HG03025 (cell line): ENCODE results near the gene ERGIC3.

Experiments used
- ATAC-seq: cut with Tn5 transposase; IDR thresholded peaks from one replicate; pipeline ENCODE4 v1.9.1; 2021; ENCODE audit warnings: mild to moderate bottlenecking, moderate library complexity; ENCODE audit not compliant: unreplicated experiment, low FRiP score

ERGIC3 gene

GRCh38 chr20:35592339-35592974 is 50.6 kb downstream of the ERGIC3 start:
- ATAC-seq: no peak

- ATAC-seq: no peak
Observed at GRCh38 chr20:35595456-35595855, 53.6 kb downstream of the ERGIC3 start.

GRCh38 chr20:35595901-35596300 is 54.0 kb downstream of the ERGIC3 start:
- no peak for ATAC-seq

GRCh38 chr20:35597186-35597585 is 55.3 kb downstream of the ERGIC3 start:
- no peak for ATAC-seq

- no peak for ATAC-seq
Observed at GRCh38 chr20:35598476-35598875, 56.6 kb downstream of the ERGIC3 start.

GRCh38 chr20:35598899-35599775 is 57.3 kb downstream of the ERGIC3 start:
- ATAC-seq: no peak

DNA sequence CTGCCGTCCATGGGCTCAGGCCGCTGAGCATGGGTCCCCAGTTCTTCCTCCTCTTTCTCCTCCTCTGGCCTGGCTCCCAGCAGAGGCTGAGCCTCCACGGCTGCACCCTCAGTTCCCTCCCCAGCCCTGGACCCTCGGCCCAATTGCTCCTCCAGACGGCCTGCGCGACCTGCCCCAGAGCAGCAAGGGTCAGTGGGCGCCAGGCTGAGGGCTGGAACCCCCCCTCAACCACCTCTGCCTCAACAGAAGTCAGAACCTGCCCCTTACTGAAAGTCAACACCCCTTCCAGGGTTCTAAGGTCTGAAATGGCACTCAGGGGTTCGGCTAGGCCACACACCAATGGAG is 57.9 kb downstream of the ERGIC3 start:
- ATAC-seq: no peak

GRCh38 chr20:35600176-35600992 is 58.5 kb downstream of the ERGIC3 start:
- no peak for ATAC-seq

DNA sequence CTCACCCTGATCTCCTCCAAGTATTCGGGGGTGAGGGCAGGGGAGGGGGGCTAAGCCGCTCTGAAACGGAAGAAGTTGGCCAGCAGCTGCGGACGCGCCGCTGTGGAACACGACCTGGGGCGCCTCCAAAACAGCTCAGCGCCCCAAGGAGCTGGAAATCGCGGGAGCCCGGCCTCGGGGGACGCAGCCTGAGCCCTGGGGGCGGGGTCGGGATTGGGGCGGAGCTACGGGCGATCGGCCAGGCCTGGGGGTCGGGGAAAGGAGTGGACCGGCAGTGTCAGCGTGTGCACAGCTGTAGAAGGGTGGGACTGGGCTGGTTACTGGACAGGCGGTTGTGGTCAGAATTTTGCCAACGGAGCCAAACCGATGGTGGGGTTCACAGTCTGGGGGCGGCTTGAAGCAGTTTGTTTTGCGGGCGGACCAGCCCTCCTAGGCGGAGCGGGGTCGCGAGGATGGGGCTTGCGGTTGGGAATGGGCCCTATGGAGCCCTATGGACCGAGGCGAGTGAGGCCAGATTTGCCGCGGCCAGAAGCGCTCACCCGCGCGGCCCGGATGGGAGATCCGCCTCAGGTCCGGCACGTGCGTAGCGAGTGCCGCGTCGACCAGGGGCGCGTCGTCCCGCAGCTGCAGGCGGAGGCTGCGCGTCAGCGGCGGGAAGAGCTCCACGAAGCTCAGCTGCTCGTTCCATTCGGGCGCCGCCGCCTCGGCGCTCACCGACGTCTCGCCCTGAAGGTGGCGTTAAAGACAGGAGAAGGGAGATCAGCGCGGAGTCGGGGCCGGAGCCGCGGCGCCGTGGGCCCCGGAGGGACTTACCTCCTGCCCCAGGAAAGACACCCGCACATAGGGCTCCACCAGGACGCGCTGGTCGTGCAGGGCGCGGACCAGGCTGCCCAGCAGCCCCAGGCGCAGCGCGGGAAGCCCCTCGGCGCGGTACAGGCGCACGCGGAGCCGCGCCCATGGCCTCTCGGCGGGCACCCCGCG is 59.4 kb downstream of the ERGIC3 start:
- ATAC-seq: no peak

DNA sequence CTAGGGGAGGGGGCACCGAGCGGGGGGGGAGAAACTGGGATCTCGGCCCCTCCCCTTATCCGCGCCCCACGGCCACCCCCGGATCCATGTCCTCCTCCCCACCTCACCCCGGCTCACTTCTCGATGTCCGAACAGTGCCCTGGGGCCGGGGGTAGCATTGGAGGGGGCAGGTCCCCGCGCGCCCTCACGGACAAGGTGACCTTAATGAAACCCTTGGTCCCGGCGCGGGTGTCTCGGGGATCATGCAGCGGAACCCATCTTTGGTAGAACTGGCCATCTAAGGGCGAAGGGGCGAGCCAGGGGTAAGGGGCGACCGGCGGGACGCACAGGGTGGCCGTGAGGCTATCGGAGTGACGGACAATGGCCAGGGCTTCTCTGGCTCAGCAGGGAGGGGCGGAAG is 60.1 kb downstream of the ERGIC3 start:
- no peak for ATAC-seq

DNA sequence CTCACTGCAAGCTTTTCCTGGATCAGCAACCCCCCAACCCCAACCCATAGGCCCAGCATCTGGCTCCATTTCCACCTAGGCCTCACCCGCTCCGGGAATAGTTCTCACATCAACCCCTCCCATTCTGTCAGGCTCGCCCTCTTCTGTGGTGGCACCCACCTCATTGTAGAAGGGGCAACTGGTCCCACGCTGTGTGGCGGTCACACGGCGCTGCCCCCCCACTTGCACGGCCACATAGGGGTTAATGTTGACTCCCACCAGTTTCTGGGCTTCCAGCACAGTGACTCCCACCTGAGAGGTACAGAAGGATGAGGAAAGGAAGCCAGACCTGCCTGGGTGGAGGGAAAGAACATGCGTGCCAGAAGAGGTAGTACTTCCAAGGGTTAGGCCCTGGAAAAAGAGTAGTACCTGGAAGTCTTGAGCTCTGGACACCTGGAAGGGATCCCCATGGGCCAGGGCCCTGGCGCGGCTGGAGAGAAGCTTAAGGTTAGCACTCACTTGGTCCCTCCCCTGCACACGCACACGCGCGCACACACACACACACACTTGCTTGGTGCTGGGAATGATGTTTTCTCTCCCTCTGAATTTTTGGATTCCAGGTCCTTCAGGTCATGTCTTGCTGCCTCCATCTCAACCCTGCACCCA is 61.1 kb downstream of the ERGIC3 start:
- no peak for ATAC-seq

DNA sequence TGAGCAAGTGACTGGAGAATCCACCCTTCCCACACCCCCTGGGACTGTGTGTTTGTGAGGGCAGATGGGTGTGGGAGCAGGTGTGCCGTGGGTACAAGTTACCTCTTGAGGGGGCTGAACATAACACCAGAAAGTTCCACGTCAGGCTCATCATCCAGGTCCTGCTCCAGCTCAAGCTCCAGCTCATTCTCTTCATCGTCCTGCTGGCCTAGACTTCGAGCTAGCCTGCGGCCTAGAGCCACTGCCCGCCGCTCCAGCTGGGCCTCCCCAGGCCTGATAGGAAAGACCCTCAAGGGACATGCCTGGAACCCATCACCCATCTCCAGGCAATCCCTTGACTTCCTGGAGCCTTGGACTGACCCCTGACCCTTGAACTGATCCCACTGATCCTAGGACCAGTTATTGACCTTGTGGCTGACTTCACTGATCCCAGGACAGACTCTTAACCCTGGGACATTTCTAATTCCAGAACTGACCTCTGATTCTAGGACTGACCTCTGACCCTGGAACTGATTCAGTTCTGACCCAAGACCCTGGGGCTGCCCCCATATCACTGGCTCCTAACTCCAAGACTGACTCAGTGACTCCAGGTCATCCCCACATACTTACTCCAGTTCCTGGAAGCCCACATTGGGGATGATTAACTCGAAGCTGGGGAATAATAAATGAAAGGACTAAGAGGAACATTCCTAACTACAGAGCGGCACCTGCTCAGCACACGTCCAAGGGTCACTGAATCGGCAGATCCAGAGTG is 62.0 kb downstream of the ERGIC3 start:
- ATAC-seq: no peak

DNA sequence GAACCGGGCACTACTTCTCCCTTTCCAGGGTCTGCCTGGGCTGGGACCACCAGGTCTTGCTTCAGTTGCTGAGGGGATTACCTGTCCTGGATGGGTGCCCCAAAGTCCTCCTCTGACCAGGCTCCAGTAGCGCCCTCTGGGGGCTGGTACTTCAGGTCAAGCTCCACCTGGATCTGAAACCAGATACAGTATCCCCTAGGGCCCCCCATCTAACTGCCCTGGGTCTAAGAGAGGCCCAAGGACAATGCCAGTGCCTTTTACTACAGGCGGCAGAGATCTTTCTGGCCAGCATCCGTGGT is 62.5 kb downstream of the ERGIC3 start:
- ATAC-seq: no peak

GRCh38 chr20:35606127-35606526 is 64.2 kb downstream of the ERGIC3 start:
- no peak for ATAC-seq
